Breast epithelium (tissue), 4 donors: Measurements from ENCODE around the gene CDYL. TPM values are rescaled to one million over a fixed set of nuclear protein-coding genes. Genes with fewer than 3 reads are reported as not detected.

ENCODE experiments used
- DNase-seq, 2 donors: peaks; one replicate each; pipeline ENCODE4 v3.0.0-alpha.2; 2019; ENCODE audit warnings: low spot score in 2 of 2
- H3K27ac ChIP-seq, 2 donors: fragments of 200-600 bp; sonication (generic) in 1 of 2; one replicate each; pipeline ENCODE4 v1.5.1; 2016 to 2019; ENCODE audit warnings: mild to moderate bottlenecking in 1 of 2
- H3K27me3 ChIP-seq, 2 donors: fragments of 200-600 bp; sonication (generic) in 1 of 2; one replicate each; pipeline versions ENCODE4 v1.5.1 to v1.6.0; 2017 to 2019; ENCODE audit warnings: control low read depth in 1 of 2, mild to moderate bottlenecking in 1 of 2
- H3K36me3 ChIP-seq: fragments of 200-600 bp; one replicate; pipeline ENCODE4 v1.5.1; 2019
- H3K4me1 ChIP-seq, 2 donors: fragments of 200-600 bp; sonication (generic); one replicate each; pipeline ENCODE4 v1.5.1; 2016 to 2019; ENCODE audit warnings: control low read depth in 1 of 2
- H3K4me3 ChIP-seq, 3 donors: fragments of 200-600 bp; sonication (generic); 1 replicate in 2 of 3; 2 replicates in 1 of 3; pipeline ENCODE4 v1.5.1; 2016 to 2019; ENCODE audit warnings: mild to moderate bottlenecking in 3 of 3, moderate library complexity in 2 of 3
- H3K9me3 ChIP-seq, 2 donors: fragments of 200-600 bp; sonication (generic) in 1 of 2; one replicate each; pipeline ENCODE4 v1.5.1; 2016 to 2019; ENCODE audit warnings: control low read depth in 1 of 2
- CTCF ChIP-seq, 3 donors: fragments of 450-650 bp; IDR thresholded peaks; one replicate each; pipeline ENCODE4 v1.5.1; 2016 to 2017; ENCODE audit warnings: antibody characterized with exemption in 3 of 3, mild to moderate bottlenecking in 3 of 3, moderate library complexity in 3 of 3
- POLR2A ChIP-seq: fragments of 450-650 bp; IDR thresholded peaks from one replicate; pipeline ENCODE4 v1.6.1; 2016; ENCODE audit warnings: antibody characterized with exemption, mild to moderate bottlenecking, moderate library complexity
- POLR2AphosphoS5 ChIP-seq, 3 donors: sonication (generic); formaldehyde crosslinking; IDR thresholded peaks; one replicate each; pipeline ENCODE4 v1.6.1; 2017; ENCODE audit warnings: antibody characterized with exemption in 3 of 3
- intact Hi-C: fragments of 100-400 bp; cut with DNase I; formaldehyde crosslinking; loops from one replicate; pipeline ENCODE4 v1.15.1; 2023; ENCODE audit warnings: low total_unique reads
- total RNA-seq, 3 donors: library from RNA; depleted of rRNA; stranded (reverse); fragments of >200 nt; gene quantifications; one replicate each; pipeline ENCODE4 v1.1.0, GENCODE V29; 2016

Gene CDYL
- total RNA-seq, 3 donors from 2014 or later = 32.9 to 58.0 (median 40.0) TPM

- Histone ChIP-seq H3K4me1 (no peaks in the 10 kb centered on the region), H3K27ac (no peak overlapping the region), H3K9me3 (no peaks in the 10 kb centered on the region), H3K36me3 (no peaks in the 10 kb centered on the region), H3K27me3 (no peaks in the 10 kb centered on the region), H3K4me3 (no peak overlapping the region)
- DNase-seq = no peak
- TF ChIP-seq CTCF (IDR thresholded peaks at IDR 0.05) (no peak), POLR2AphosphoS5 (IDR thresholded peaks at IDR 0.05) (no peak), POLR2A (no peak)
- intact Hi-C loops = no loop called here
Observed at GRCh38 chr6:4925580-4925979, 149.4 kb downstream of the CDYL start.

GRCh38 chr6:4928426-4928825 lies 152.2 kb downstream of the CDYL start:
- H3K9me3 ChIP-seq = no peaks in the 10 kb centered on the region

GRCh38 chr6:4929097-4929718 lies 153.0 kb downstream of the CDYL start:
- intact Hi-C loops = no loop called here
- Histone ChIP-seq H3K36me3 (no peaks in the 10 kb centered on the region), H3K27me3 (no peaks in the 10 kb centered on the region), H3K4me1 (no peaks in the 10 kb centered on the region), H3K9me3 (no peaks in the 10 kb centered on the region), H3K27ac (no peak overlapping the region), H3K4me3 (no peak overlapping the region)
- TF ChIP-seq CTCF (IDR thresholded peaks at IDR 0.05) (no peak), POLR2A (no peak), POLR2AphosphoS5 (IDR thresholded peaks at IDR 0.05) (no peak)
- no peak for DNase-seq

More at GRCh38 chr6:4928426-4928825, 152.2 kb downstream of the CDYL start:
- no peak overlapping the region for H3K4me3 ChIP-seq
- H3K27ac ChIP-seq = no peak overlapping the region
- H3K36me3 ChIP-seq = no peaks in the 10 kb centered on the region
- TF ChIP-seq POLR2A (no peak), CTCF (IDR thresholded peaks at IDR 0.05) (no peak), POLR2AphosphoS5 (IDR thresholded peaks at IDR 0.05) (no peak)
- no peak for DNase-seq
- no peaks in the 10 kb centered on the region for H3K27me3 ChIP-seq
- intact Hi-C loops = no loop called here
- H3K4me1 ChIP-seq = no peaks in the 10 kb centered on the region

- H3K4me1 ChIP-seq = no peaks in the 10 kb centered on the region
- no peaks in the 10 kb centered on the region for H3K36me3 ChIP-seq
- TF ChIP-seq POLR2A = no peak
- TF ChIP-seq CTCF (IDR thresholded peaks at IDR 0.05) = no peak
- TF ChIP-seq POLR2AphosphoS5 (IDR thresholded peaks at IDR 0.05) = no peak
- no peaks in the 10 kb centered on the region for H3K9me3 ChIP-seq
- no peak overlapping the region for H3K4me3 ChIP-seq
- no peak for DNase-seq
- intact Hi-C loops = no loop called here
- H3K27me3 ChIP-seq = no peaks in the 10 kb centered on the region
- no peak overlapping the region for H3K27ac ChIP-seq
Observed at GRCh38 chr6:4930025-4930691, 154.0 kb downstream of the CDYL start.

GRCh38 chr6:4931530-4932227 lies 155.5 kb downstream of the CDYL start:
- Histone ChIP-seq H3K27ac (no peak overlapping the region), H3K27me3 (no peaks in the 10 kb centered on the region), H3K4me3 (no peak overlapping the region), H3K4me1 (peaks cover 0 to 8% of the 10 kb centered on the region in 2 donors), H3K9me3 (no peaks in the 10 kb centered on the region), H3K36me3 (no peaks in the 10 kb centered on the region)
- intact Hi-C loops = no loop called here
- no peak for DNase-seq
- TF ChIP-seq POLR2A (no peak), POLR2AphosphoS5 (IDR thresholded peaks at IDR 0.05) (no peak), CTCF (IDR thresholded peaks at IDR 0.05) (no peak)
